ENCODE data around the gene NPHP4.

The NPHP4 gene

DNA sequence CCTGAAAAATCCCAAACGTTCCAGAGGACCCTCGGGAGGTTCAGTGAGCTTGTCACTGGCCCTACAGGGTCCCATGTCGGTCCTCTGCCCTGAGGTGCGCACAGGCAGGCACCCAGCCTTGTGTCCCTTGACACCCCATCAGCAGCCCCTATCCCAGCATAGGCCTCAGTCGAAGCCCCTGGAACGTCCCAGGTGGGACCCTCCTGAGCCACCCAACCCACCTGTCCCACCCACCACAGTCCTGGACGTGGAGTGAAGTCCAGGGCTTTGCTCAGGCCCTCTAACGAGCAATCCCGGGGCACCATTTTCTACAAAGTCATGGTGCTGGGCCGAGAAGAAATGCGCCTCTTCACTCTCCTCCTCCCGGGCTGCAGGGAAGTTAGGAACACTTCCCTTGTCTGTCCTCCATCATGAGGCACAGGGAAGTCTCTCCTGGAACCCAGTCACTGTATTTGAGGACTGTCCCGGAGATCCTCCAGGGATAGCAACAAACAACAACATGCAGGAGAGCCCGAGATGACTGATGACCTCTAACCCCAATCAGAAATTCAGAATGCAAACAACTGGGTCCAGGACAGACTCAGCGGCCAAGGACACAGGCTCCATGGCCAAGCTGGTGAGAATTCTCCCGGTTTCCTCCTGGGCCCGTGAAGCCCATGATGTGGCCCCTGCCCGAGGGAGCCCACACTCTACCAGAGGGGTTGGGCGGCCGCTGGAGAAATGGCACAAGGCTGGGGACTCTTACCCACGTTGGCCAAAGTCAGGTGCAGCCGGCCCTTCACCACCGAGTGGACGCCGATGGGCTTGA lies 105.5 kb downstream of the NPHP4 start:
- DNase-seq: no peak

DNA sequence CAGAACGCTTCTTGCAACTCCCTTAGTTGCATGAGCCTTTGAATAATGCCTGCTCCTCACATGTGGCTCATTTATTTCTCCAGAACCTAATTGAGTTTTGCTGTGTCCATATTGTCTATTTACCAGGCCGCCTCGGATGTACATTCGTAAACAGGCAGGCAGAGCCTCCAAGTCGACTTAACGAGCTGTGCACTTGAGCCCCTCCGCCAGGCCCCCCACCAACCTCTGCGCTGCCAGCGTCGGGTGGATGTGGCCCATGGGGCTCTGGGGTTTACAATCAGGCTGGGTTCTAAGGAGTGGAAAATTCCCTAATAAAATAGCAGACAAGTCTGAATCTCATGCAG lies 106.1 kb downstream of the NPHP4 start:
- DNase-seq: no peak

DNA sequence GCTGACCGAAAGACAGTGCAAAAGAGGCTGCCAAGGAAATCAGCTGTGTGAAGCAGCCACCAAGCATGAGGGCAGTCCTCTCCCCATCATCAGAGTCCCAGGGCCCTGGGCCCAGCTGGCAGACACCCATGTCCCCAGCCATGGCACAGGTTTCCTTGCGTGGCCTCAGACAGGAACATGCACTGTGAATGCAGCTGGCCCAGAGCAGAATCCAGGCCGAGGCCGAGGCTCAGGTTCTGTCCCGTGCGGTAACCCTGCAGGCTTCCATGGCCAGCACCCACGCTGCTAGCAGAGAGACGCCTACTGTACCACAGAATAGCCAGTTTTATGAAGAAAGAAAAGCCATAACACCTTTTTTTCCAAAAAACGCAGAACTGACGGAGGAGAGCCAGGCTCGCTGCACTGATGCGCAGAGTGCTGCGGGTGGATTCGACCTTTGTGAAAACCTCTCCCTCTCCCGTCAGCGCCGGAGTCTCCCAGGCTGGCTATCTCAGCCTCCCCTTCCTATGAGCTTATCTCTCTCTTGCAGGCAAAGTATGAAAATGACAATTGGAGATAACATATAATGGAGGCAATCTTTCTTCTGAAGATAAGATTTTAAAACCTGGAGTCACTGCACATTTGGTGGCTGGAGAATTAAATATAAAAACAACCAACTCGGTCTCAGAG lies 106.6 kb downstream of the NPHP4 start:
- DNase-seq: no peak

DNA sequence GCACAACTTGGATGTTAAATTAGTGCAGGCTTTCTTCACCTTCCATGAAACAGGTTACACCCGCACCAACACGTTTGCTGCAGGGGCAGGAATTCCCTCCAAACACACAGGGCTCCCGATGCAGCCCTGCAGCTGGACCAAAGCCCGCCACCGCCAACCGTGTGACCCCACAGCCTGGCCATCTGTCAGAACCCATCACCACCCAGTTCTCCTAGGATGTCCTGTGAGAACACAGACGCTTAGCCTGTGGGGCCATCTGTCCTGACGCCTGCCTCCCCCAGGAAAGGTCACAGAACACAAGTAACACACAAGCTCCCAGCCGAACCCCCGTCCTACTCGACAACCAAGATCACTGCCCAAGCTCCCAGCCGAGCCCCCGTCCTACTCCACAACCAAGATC lies 108.1 kb downstream of the NPHP4 start:
- DNase-seq: no peak

DNA sequence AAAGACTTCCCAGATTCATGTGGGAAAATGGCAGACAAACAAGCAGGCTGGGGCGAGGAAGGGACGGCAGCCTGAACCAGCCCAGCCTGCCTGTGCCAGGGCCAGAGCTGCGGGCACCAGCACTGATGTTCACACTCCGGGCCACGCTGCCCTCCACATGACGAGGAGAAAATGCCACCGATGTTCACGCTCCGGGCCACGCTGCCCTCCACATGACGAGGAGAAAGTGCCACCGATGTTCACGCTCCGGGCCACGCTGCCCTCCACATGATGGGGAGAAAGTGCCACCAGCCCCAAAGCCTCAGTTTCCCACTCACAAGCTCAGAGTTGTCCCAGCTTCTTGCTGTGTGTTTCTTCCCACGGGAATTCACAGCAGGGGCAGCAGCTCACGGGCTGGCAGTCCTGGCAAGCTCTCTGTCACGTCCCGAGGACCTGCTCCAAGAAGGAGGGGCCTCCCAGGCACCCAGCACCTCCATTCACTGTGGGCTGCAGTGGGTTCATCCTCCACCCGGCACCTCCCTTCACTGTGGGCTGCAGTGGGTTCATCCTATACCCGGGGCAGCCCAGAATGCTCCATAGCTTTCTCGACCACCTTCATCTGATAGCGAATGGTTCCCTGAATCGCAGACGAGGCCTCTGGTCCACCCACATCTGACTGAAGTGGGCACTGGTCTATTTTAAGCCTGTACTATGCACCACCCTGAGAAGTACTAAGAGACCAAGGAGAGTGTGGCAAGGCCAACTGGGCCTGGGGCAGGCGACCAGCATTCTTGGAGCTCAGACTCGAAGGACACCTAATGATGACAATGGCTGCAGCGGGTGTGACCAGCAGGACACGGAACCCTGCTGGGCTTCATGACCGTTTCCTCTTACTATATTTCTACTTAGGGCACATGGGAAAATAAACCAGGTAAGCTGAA lies 108.8 kb downstream of the NPHP4 start:
- no peak for DNase-seq

DNA sequence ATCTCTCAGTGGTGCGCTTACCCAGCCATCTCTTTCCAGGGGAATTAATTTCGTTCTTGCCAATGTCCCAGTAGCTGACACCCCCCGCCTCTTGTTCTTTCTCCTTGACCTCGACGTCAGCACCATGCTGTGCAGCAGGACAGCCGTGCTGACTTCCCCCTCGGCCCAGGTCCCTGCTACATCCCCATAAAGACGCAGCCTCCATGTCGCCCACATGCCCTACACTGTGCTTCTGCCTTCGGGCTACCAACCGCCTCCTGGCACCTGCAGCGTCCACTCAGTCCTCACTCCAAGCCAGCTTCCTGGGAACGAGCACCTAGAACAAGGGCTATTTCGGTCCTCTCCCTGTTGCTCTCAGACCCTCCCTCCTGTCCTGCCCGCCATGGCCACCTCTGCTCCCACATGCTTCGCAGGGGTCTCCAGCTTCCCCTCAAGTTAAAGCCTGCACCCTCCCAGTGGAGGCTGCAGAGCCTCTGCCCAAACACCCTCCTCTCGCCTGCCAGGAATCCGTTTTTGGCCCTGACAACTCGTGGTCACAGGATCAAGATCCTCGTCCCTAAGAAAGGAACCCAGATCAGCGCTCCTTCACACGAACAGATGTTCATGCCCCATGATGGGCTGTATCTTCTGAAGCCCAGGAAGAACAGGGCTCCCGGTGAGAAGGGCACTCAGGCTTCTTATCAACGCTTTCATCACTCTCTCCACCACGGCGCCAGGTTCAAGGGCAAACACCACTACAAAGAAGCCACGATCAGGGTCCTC lies 109.7 kb downstream of the NPHP4 start:
- DNase-seq: no peak

DNA sequence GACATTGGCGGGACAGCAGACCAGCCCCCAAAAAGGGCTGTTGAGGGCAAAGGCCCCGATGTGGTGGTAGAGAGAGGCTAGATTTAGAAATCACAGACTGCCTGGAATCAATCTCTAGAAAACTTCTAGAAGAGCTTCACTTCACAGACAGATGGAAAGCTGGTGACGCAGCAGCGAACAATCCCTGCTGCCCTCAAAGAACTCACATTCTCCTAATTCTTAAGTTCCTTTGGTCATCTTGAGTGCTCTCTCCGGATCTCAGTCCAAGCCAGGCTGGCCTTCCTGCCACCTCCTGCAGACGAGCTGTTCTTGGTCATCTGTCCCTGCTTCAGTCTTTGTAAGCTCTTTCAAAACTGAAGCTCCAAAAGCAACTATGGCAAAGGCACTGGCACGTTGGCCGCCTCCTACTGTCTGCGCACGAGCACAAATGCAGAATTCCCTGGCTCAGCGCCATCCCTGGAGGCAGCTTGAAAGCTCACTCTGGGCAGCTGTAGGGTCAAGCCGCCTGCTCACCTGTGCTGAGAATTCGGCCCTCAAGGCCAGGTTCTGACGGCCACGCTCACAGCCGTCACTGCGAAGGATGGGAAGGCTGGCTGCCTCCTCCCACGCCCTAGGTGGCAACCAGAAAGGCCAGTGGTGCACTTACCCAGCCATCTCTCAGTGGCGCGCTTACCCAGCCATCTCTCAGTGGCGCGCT lies 110.6 kb downstream of the NPHP4 start:
- DNase-seq: no peak

DNA sequence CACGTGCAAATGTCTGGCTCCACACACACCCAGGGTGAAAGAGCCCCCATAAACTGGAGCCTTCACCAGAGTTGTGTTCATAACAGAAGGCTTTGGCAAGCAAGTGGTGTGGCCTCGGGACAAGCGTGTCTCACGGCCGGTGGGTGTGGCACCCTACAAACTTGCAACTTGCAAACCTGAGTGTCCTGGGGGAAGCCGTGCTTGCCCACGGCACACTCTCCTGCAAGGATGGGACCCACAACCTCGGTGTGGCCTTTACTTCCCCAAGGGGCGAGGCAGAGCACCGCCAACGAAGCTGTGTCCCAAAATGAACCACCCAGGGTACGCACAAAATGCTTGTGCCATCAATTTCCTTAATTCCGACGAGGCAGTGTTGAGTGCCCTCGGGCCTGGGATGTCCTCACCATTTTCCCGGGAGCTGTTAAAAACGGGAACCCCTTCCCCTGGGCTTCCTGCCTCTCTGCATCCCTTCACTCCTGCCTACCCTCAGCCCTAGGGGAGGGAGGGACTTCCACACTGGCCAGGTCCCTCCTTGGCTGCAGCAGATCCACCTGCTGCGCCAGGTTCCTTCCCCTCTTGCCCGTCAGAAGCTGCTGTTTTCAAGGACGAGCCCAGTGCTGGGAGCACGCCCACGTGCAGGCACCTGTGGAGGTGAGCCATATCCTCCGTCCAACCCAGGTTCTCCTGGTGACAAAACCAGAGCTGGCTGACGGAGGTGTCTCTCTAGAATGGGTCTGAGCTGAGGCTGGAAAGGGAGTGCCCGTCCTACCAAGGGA lies 111.4 kb downstream of the NPHP4 start:
- DNase-seq: no peak

DNA sequence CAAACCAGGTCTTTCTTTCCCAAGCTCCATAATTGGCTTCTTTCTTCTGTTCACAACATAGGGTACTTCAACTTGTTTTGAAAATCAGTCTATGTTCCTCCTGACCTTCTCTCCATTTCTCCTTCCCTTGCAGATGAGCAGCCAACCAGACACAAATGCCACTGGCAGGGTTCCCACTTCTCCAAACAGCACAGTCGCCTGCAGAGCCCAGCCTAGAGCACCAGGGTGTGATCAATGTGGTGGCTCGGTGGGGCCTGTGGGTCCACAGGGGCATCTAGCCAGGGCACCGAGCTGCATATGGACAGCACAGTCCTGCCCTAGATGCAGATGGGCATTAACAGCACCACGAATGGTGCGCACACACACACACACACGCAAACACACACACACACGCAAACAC lies 112.8 kb downstream of the NPHP4 start:
- no peak for DNase-seq

DNA sequence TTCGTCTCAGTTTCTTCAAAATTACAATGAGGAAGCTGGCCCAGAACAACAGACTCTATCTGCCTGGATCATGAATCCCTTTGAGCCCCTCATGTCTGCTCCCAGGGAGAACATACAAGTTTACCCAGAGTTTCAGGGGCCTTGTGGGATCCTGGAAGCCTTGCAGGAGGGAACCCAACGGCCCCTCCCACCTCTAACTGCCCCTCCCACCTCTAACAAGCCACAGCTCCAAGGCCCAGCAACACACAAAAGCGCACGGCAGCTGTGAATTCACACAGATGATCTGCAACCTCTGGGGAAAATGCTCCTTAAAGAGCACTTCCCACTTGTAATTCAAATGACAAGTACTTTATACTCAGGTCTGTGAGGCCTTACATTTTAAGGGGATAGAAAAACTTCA lies 113.3 kb downstream of the NPHP4 start:
- no peak for DNase-seq

DNA sequence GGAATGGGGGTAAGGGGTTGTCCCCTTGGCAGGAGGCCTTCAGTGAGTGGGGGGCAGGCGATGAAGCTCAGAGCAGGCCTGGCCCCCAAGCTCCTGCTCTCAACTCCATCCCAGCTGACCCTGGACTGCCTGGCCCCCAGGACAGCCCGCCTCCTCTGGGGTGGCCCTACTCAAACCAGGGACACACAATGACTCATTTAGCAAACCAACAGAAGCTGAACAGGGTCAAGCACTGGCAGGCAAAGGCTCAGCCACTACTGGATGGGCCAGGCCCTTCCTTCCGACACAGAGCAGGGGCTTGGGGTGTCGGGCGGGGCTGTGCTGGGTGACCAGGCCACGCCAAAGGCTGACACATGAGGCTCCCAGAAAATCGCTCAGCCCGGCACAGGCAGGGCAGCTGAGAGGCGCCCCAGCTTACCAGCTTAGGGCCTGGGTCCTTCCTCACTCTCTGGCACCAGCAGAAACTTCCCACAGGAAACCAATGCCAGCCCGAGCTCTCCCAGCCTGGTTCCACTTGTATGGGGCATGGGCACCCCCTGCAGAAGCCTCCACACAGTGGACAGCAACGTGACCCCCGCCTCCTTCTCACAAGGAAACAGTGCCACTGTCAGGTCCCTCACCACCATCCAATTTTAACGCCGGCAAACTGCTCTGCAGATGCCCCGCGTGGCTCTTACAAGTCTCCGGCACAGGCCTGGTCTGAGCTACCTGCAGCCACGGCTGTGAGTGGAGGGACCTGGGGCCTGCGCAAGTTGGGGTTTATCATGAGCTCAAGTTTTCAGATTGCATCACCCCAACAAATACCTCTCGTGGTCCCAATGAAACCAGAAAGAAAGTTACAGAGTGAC lies 114.3 kb downstream of the NPHP4 start:
- DNase-seq: no peak

DNA sequence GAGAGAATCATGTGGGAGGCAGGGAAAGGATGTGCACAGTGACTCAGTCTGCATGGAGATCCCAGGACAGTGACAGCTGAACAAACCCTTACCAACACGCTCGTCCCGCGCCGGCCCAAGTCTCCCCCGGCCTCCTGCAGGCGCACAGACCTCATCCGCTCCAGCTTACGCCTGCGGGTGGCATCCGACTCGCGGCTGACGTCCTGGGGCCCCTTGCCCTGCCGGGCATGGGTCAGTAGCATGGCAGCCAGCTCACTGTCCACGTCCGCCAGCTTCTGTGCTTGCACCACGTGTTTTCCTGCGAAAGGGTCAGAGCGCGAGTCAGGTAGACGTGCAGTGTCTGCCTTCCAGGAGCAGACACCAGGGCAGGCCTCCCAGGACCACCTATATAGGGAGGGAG lies 115.2 kb downstream of the NPHP4 start:
- no peak for DNase-seq

DNA sequence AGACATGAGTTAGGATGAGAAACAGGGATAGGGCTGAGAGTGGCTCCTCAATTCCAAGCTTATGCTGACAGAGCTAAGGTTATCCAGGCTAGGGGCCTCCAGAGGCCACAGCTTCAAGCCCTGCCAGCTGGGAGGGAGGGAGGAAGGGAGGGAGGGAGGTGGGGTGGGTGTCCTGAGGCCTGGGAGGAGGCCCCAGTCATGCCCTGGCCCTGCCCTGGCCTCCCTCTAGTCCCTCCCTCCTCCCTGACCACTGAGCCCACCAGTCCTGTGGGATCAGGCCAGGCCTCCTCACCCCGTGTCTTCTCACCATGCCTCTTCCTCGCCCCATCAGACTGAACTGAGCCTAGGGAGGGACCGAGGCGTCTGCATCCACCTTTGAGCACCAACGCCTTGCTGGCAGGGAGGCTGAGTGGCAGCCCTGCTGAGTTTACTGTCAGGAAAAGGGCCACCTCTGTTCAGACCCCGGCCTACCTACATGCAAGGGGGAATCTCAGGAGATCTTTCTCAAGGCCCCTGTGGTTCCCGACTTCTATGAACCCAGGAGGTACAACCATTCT lies 116.1 kb downstream of the NPHP4 start:
- DNase-seq: no peak

DNA sequence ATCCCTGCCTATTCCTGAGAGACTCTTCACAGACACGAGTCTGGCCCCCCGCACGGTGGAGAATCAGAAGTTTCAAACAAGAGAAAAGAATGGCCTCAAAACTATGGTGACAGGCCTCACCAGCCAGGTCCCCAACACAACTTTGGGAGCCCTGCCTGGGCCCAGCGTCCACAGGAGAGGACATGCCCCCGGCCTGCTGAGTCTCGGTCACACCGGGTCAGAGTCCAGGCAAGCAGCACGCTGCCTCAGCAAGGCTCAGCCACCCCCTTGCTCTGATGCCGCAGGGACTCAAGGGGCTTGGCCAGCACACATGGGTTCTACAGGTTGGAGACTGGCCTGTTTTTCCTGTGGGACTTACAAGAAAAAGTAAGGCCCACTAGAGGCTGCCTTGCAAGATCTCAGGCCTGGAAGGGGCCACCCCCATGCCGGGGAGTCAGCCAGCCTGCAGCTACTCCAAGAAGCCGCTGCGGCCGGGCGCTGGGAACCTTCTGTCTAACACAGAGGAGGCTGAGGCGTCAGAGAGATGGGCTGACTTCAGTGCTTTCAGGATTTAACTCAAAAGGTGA lies 116.8 kb downstream of the NPHP4 start:
- DNase-seq: no peak

DNA sequence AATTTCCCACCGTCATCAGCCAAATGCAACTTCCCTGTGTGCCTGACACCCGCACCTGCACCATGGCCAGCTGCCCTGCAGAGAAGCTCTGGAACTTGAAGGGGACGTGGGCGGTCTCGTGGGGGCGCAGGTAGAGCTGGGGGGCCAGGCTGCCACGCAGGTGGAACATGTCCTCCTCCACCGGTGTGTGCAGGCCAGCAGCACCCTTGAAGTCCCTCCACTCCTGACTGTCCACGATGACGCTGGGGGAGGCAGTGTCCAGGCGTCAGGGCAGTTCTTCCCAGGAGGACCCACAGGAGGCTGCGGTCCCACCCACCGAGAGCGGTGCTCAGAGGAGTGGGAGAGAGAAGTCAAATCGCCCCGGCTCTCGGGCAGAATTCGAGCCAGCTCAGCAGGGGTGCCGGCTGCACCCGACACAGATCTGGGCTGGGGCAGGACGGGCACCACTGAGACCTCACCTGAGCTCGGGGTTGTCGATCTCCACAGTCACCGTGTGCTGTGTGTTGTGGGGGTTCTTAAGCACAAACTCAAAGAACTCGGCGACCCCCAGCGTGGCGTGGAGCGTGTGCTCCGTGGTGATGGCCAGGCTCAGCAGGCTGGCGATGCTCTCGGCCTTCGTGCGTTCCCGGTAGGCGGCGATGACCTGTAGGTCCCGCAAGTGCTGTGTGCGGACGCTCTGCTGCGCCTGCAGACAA lies 117.7 kb downstream of the NPHP4 start:
- no peak for DNase-seq

DNA sequence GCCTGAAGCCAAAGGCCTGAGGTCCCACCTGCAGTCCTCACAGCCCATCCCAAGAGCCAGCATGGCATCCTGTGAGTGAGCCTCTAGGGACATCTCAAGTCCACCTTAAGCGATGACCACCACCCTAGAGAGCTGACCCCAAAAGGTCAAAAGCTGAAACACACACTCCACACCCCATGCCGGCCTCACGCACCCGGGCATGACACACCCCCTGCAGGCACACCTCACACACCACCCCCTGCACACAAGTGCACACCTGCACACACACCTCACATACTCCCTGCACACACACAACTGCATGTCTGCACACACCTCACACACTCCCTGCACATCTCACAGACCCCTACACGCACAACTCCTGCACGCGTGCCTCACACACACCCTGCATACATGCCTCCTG lies 118.7 kb downstream of the NPHP4 start:
- no peak for DNase-seq

DNA sequence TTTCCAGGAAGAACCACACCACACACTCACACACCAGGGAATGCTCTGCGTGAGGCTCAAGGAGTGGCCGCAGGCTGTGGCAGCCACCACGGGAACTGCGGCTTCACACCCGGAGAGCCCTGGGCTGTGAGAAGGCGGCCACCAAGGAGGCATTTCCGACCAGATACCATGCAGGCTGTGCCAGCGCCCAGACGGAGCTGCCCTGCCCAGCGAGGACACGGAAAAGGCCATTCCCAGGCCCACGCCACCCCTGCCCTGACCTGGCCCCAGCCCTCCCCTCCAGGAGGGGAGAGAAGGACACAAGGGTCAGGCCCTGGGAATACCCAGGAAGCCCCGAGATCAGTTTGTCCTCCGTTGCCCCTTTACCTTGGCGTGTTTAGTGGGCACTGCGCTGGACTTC lies 119.3 kb downstream of the NPHP4 start:
- no peak for DNase-seq

DNA sequence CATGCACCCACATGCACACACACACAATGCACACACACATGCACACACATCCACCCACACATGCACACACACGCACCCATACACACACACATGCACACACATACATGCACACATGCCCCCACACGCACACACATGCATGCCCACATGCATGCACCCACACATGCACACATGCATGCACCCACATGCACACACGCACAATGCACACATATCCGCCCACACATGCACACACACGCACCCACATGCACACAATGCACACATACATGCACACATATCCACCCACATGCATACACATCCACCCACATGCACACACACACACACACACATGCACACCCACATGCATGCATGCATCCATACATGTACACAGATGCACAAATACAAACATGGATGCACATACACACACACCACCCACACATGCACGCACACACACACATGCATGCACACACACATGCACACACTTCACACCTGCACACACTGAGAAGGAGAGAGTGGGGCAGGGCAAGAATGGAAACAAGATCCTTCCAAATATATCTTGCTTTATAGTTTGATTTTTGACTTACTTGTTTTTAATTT lies 123.2 kb downstream of the NPHP4 start:
- no peak for DNase-seq

DNA sequence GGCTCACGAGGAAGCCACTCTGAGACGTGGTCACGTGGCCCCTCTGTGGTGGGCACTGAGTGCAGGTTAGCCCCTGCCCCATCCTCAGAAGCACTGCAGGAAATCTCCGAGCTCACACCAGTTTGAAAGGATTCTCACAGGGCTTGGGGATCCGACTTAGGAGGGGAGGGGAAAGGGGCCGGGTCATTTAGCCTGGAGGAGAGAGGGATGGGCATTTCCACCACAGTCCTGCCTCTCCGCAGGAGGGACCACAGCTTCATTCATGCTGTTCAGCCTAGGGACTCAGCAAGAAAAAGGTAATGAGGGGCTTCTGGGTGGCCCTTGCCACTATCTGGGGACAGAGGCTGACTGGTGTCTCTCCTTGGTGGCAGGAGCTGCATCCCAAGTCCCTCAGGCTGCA lies 126.5 kb downstream of the NPHP4 start:
- no peak for DNase-seq

Data from NCI-H446 treated with DMSO at 0.1 percent for 48 hours (cell line).